H1 (cell line): Measurements from ENCODE around the gene SRPRA. TPM values are rescaled to one million over a fixed set of nuclear protein-coding genes. Genes with fewer than 3 reads are reported as not detected.

ENCODE experiments used
- CTCF ChIA-PET: fragments of 300-600 bp; sonication (Branson Sonifier 250); formaldehyde crosslinking; loops from one replicate; lab custom pipeline; 2021; ENCODE audit not compliant: partially characterized antibody; lab: Charles Lee
- POLR2A ChIA-PET: fragments of 300-600 bp; sonication (Branson Sonifier 250); formaldehyde crosslinking; loops from one replicate; lab custom pipeline; 2021; ENCODE audit warnings: inconsistent platforms; ENCODE audit not compliant: partially characterized antibody; lab: Charles Lee
- DNase-seq, 2 experiments: peaks; one replicate each; pipeline versions ENCODE4 v3.0.0 to v3.0.0-alpha.2; 2010 to 2022; ENCODE audit warnings: low spot score in 2 of 2, low read depth in 1 of 2, mixed read lengths in 1 of 2
- FAIRE-seq: peaks from 2 replicates; lab custom pipeline; 2011; peaks lifted over from hg19 to GRCh38; lab: Jason Lieb, UNC
- H2AFZ ChIP-seq: 2 replicates; pipeline ENCODE4 v1.8.1; 2012; ENCODE audit warnings: low read length, inconsistent platforms
- H2AK5ac ChIP-seq: 2 replicates; pipeline ENCODE4 v1.6.1; 2013; ENCODE audit warnings: low read depth, low read length
- H2BK120ac ChIP-seq: replicated peaks from 2 replicates; pipeline ENCODE3; 2013; ENCODE audit warnings: low read depth, low read length, inconsistent platforms
- H2BK12ac ChIP-seq: 2 replicates; pipeline ENCODE4 v1.6.1; 2013; ENCODE audit warnings: low read depth, low read length
- H2BK15ac ChIP-seq: 2 replicates; pipeline ENCODE4 v1.6.1; 2013; ENCODE audit warnings: low read length
- H2BK20ac ChIP-seq: 2 replicates; pipeline ENCODE4 v1.6.1; 2013; ENCODE audit warnings: low read length
- H2BK5ac ChIP-seq: 2 replicates; pipeline ENCODE4 v1.6.1; 2013; ENCODE audit warnings: low read depth, low read length
- H3K14ac ChIP-seq: 2 replicates; pipeline ENCODE4 v1.6.1; 2013; ENCODE audit warnings: inconsistent platforms; ENCODE audit not compliant: insufficient read length
- H3K18ac ChIP-seq: 2 replicates; pipeline ENCODE4 v1.6.1; 2013; ENCODE audit warnings: low read length; ENCODE audit errors: extremely low read depth
- H3K23ac ChIP-seq: 2 replicates; pipeline ENCODE4 v1.6.1; 2013; ENCODE audit warnings: inconsistent platforms; ENCODE audit not compliant: insufficient read length
- H3K23me2 ChIP-seq: 2 replicates; pipeline ENCODE4 v1.6.1; 2013; ENCODE audit warnings: low read depth, low read length
- H3K27ac ChIP-seq: 2 replicates; pipeline ENCODE4 v1.6.1; 2011; ENCODE audit warnings: low read depth, low read length, inconsistent platforms
- H3K27me3 ChIP-seq, 4 experiments: replicated peaks in 1 of 4; 1 replicate in 1 of 4; 2 replicates in 3 of 4; pipeline versions ENCODE4 v1.6.1 to v1.8.1; 2011 to 2013; ENCODE audit warnings: low read length in 3 of 4, mild to moderate bottlenecking in 3 of 4, inconsistent platforms in 2 of 4, mixed read lengths in 2 of 4, moderate library complexity in 1 of 4; ENCODE audit not compliant: control insufficient read depth in 3 of 4, insufficient read depth in 3 of 4; ENCODE audit errors: extremely low read depth in 1 of 4
- H3K36me3 ChIP-seq, 4 experiments: 2 replicates each; pipeline versions ENCODE4 v1.6.1 to v1.8.1; 2011 to 2013; ENCODE audit warnings: mild to moderate bottlenecking in 4 of 4, low read length in 3 of 4, moderate library complexity in 2 of 4, control low read depth in 1 of 4, inconsistent platforms in 1 of 4; ENCODE audit not compliant: insufficient read depth in 4 of 4, control insufficient read depth in 2 of 4
- H3K4ac ChIP-seq: replicated peaks from 2 replicates; pipeline ENCODE3; 2013; ENCODE audit warnings: low read length, low read depth, mixed read lengths, inconsistent platforms; ENCODE audit not compliant: insufficient read length
- H3K4me1 ChIP-seq, 4 experiments: replicated peaks in 1 of 4; 1 replicate in 1 of 4; 2 replicates in 3 of 4; pipeline versions ENCODE4 v1.6.1 to v1.8.1; 2011 to 2013; ENCODE audit warnings: low read length in 3 of 4, inconsistent platforms in 2 of 4, mixed read lengths in 1 of 4; ENCODE audit not compliant: insufficient read depth in 4 of 4, control insufficient read depth in 3 of 4
- H3K4me2 ChIP-seq, 2 experiments: 2 replicates each; pipeline versions ENCODE4 v1.6.1 to v1.8.1; 2011 to 2013; ENCODE audit warnings: low read depth in 2 of 2, low read length in 2 of 2, control low read depth in 1 of 2, inconsistent platforms in 1 of 2, mild to moderate bottlenecking in 1 of 2; ENCODE audit not compliant: insufficient read depth in 1 of 2
- H3K4me3 ChIP-seq, 4 experiments: fragments of 200-600, 300-600 bp in 1 of 4; sonication (generic), shearing (Covaris generic), sonication (Bioruptor Twin) in 1 of 4; 2 replicates each; pipeline versions ENCODE4 v1.5.1 to v1.8.1; 2011 to 2016; ENCODE audit warnings: low read length in 4 of 4, low read depth in 3 of 4, control low read depth in 2 of 4, inconsistent platforms in 2 of 4, mild to moderate bottlenecking in 2 of 4, mixed read lengths in 1 of 4, moderate library complexity in 1 of 4; ENCODE audit not compliant: insufficient read depth in 2 of 4; ENCODE audit errors: extremely low read depth in 1 of 4
- H3K56ac ChIP-seq: replicated peaks from 2 replicates; pipeline ENCODE3; 2013; ENCODE audit warnings: low read depth, mild to moderate bottlenecking, mixed read lengths, low read length, inconsistent platforms; ENCODE audit not compliant: insufficient read length
- H3K79me1 ChIP-seq: 2 replicates; pipeline ENCODE4 v1.6.1; 2013; ENCODE audit warnings: low read depth, low read length, control low read depth
- H3K79me2 ChIP-seq, 2 experiments: 2 replicates each; pipeline versions ENCODE4 v1.6.1 to v1.8.1; 2012 to 2013; ENCODE audit warnings: low read length in 2 of 2, mild to moderate bottlenecking in 2 of 2, inconsistent platforms in 1 of 2; ENCODE audit not compliant: insufficient read depth in 2 of 2, control insufficient read depth in 1 of 2
- H3K9ac ChIP-seq, 4 experiments: replicated peaks in 1 of 4; 1 replicate in 1 of 4; 2 replicates in 3 of 4; pipeline versions ENCODE4 v1.6.1 to v1.8.1; 2011 to 2013; ENCODE audit warnings: low read depth in 3 of 4, low read length in 3 of 4, control low read depth in 2 of 4, mild to moderate bottlenecking in 2 of 4, moderate library complexity in 2 of 4, inconsistent platforms in 1 of 4; ENCODE audit errors: extremely low read depth in 1 of 4
- H3K9me3 ChIP-seq, 2 experiments: 2 replicates each; pipeline versions ENCODE4 v1.6.1 to v1.8.1; 2012 to 2013; ENCODE audit warnings: mild to moderate bottlenecking in 2 of 2, moderate library complexity in 2 of 2, control low read depth in 1 of 2, inconsistent platforms in 1 of 2, low read depth in 1 of 2, low read length in 1 of 2, mixed read lengths in 1 of 2; ENCODE audit not compliant: insufficient read depth in 2 of 2
- H4K20me1 ChIP-seq, 2 experiments: replicated peaks in 1 of 2; 2 replicates each; pipeline versions ENCODE3 to v1.8.1; 2011 to 2013; ENCODE audit warnings: inconsistent platforms in 2 of 2, low read length in 2 of 2, mild to moderate bottlenecking in 1 of 2; ENCODE audit not compliant: insufficient read depth in 2 of 2, control insufficient read depth in 1 of 2
- H4K5ac ChIP-seq: 2 replicates; pipeline ENCODE4 v1.6.1; 2013; ENCODE audit warnings: low read length, low read depth, mixed read lengths, inconsistent platforms; ENCODE audit not compliant: insufficient read length
- H4K8ac ChIP-seq: 2 replicates; pipeline ENCODE4 v1.8.0; 2013; ENCODE audit warnings: mild to moderate bottlenecking, moderate library complexity, low read length, inconsistent platforms; ENCODE audit not compliant: insufficient read depth; ENCODE audit errors: extremely low read depth
- H4K91ac ChIP-seq: replicated peaks from 2 replicates; pipeline ENCODE3; 2013; ENCODE audit warnings: low read length, mixed read lengths, inconsistent platforms; ENCODE audit not compliant: insufficient read length
- CREB1 ChIP-seq: IDR thresholded peaks from 2 replicates; pipeline ENCODE4 v1.6.1; 2012; ENCODE audit warnings: inconsistent platforms
- FOSL1 ChIP-seq: IDR thresholded peaks from 2 replicates; pipeline ENCODE4 v1.6.1; 2011; ENCODE audit warnings: mild to moderate bottlenecking, low read depth, low read length, moderate library complexity; ENCODE audit not compliant: insufficient read depth
- HDAC2 ChIP-seq, 2 experiments: fragments of 300-600 bp in 1 of 2; sonication (generic) in 1 of 2; IDR thresholded peaks; 2 replicates each; pipeline ENCODE4 v1.6.1; 2011 to 2012; ENCODE audit warnings: low read depth in 2 of 2, low read length in 2 of 2, mild to moderate bottlenecking in 2 of 2, moderate library complexity in 2 of 2, borderline replicate concordance in 1 of 2, inconsistent platforms in 1 of 2
- POLR2A ChIP-seq, 2 experiments: IDR thresholded peaks; 1 replicate in 1 of 2; 2 replicates in 1 of 2; pipeline ENCODE4 v1.6.1; 2011; ENCODE audit warnings: low read depth in 2 of 2, low read length in 2 of 2, mild to moderate bottlenecking in 2 of 2; ENCODE audit errors: control extremely low read depth in 1 of 2
- POLR2AphosphoS5 ChIP-seq: IDR thresholded peaks from 2 replicates; pipeline ENCODE4 v1.6.1; 2011; ENCODE audit warnings: low read depth, low read length
- RAD21 ChIP-seq, 2 experiments: IDR thresholded peaks in 1 of 2; conservative IDR thresholded peaks in 1 of 2; 2 replicates each; pipeline ENCODE4 v1.6.1; 2011; ENCODE audit warnings: low read depth in 2 of 2, low read length in 2 of 2, improper control_type of control experiment in 1 of 2, inconsistent platforms in 1 of 2, mild to moderate bottlenecking in 1 of 2, moderate library complexity in 1 of 2
- RFX5 ChIP-seq: IDR thresholded peaks from 2 replicates; pipeline ENCODE4 v1.6.1; 2011; ENCODE audit warnings: low read depth, low read length, improper control_type of control experiment, borderline replicate concordance
- SAP30 ChIP-seq: fragments of 300-600 bp; sonication (generic); IDR thresholded peaks from 2 replicates; pipeline ENCODE4 v1.7.1; 2012; ENCODE audit warnings: low read length, moderate library complexity, mild to moderate bottlenecking, inconsistent platforms; ENCODE audit not compliant: insufficient read depth, insufficient replicate concordance
- SRF ChIP-seq: IDR thresholded peaks from 2 replicates; pipeline ENCODE4 v1.6.1; 2011; ENCODE audit warnings: mild to moderate bottlenecking, low read depth, low read length, moderate library complexity
- TAF1 ChIP-seq: IDR thresholded peaks from 2 replicates; pipeline ENCODE4 v1.6.1; 2011; ENCODE audit warnings: mild to moderate bottlenecking, low read depth, low read length
- WGBS, 2 experiments: shearing (Covaris generic) in 1 of 2; methylation state at CpG; one replicate each; pipeline versions ENCODE4 v1.1.6 to v1.1.7; 2013 to 2015; ENCODE audit warnings: low lambda C conversion rate in 2 of 2, mixed read lengths in 2 of 2, inconsistent platforms in 1 of 2, low coverage in 1 of 2, missing lambda C conversion rate in 1 of 2; ENCODE audit not compliant: insufficient replicate concordance in 2 of 2, insufficient coverage in 1 of 2, insufficient read length in 1 of 2; ENCODE audit errors: extremely low coverage in 1 of 2, missing lambda C conversion rate in 1 of 2; 5-methylcytosine and 5-hydroxymethylcytosine counted together
- polyA plus RNA-seq, 7 experiments: library from polyadenylated mRNA; depleted of rRNA in 3 of 7; stranded (reverse) in 5 of 7; unstranded in 2 of 7; fragments of >200 nt in 5 of 7; fragments of 200-250 nt in 2 of 7; gene quantifications; 1 replicate in 5 of 7; 2 replicates in 1 of 7; 4 replicates in 1 of 7; pipeline versions ENCODE4 v1.2.1 to v1.2.3, GENCODE V29; 2011 to 2013; ENCODE audit warnings: missing spikeins in 2 of 7, mixed read lengths in 2 of 7
- total RNA-seq: library from RNA; stranded (reverse); fragmentation: NEBNext Ultra II Directional; extraction: Animal tissue kit (Norgen Biotek cat#: 25700); gene quantifications from 2 replicates; pipeline ENCODE4 v1.2.1, GENCODE V29; 2021

The SRPRA gene
- total and polyA plus RNA-seq, 2 of the 8 experiments (the other 6 are each of a cell fraction or from before 2014, with no cell fraction given): 57.6 to 62.0 TPM

- H3K4me2 ChIP-seq: peak within 1 kb of the TSS; percentile 80 to 94
- peaks cover 0 to 6% (median 4%) of the 10 kb centered on the region in 4 experiments; a peak in 4 of 7 replicates for H3K4me1 ChIP-seq
- DNase-seq (peak in 1 of 2 experiments; percentile 79), FAIRE-seq (no peak)
- peaks cover 0 to 5% (median 2%) of the 10 kb centered on the region in 4 experiments; a peak in 4 of 7 replicates for H3K27me3 ChIP-seq
- H2BK5ac ChIP-seq: no peak within 1 kb of the TSS; the same call in 1 of the 2 replicates
- H2BK12ac ChIP-seq: peak within 1 kb of the TSS; percentile 71; the same call in 1 of the 2 replicates
- H4K8ac ChIP-seq: peak within 1 kb of the TSS; percentile 73
- peak within 1 kb of the TSS; percentile 93 for H2AFZ ChIP-seq
- H3K9me3 ChIP-seq: no peaks in the 10 kb centered on the region
- no peak within 1 kb of the TSS for H2AK5ac ChIP-seq
- peaks cover 2% of the 10 kb centered on the region; the same call in 1 of the 2 replicates for H3K79me1 ChIP-seq
- no peaks in the 10 kb centered on the region for H4K20me1 ChIP-seq
- no peak within 1 kb of the TSS for H3K4ac ChIP-seq
- peak within 1 kb of the TSS; percentile 31 to 80 (median 46) for H3K9ac ChIP-seq
- no peak within 1 kb of the TSS for H3K14ac ChIP-seq
- H3K36me3 ChIP-seq: no peaks in the 10 kb centered on the region; a peak in 1 of 8 replicates
- peak within 1 kb of the TSS; percentile 22 for H3K56ac ChIP-seq
- H3K18ac ChIP-seq: peak within 1 kb of the TSS; percentile 85; the same call in 1 of the 2 replicates
- WGBS, 2 experiments: 1% methylated on average over 53 of the region's 82 CpGs; no CpG with 5 or more reads in 1 of the 2 experiments
- H4K91ac ChIP-seq: no peak within 1 kb of the TSS
- ChIA-PET POLR2A (interaction anchor here (0.6 to 4.6 kb wide), 17 partner anchors 7 to 1095 kb away, joined by 3 to 75 read pairs (median 3); partner anchors contain the start of genes DCPS, FAM118B, FOXRED1 and RPUSD4), CTCF (interaction anchor here (0.5 to 1.6 kb wide), 5 partner anchors 10 to 94 kb away, joined by 3 to 4 read pairs (median 3); no protein-coding TSS in a partner anchor)
- no peak within 1 kb of the TSS for H2BK20ac ChIP-seq
- peak within 1 kb of the TSS; percentile 46 to 91 (median 83) for H3K4me3 ChIP-seq
- no peaks in the 10 kb centered on the region for H3K79me2 ChIP-seq
- peak within 1 kb of the TSS; percentile 61; the same call in 1 of the 2 replicates for H2BK15ac ChIP-seq
- no peak within 1 kb of the TSS for H4K5ac ChIP-seq
- H3K27ac ChIP-seq: no peak within 1 kb of the TSS
- H3K23ac ChIP-seq: no peak within 1 kb of the TSS
- H3K23me2 ChIP-seq: peaks cover 13% of the 10 kb centered on the region
- H2BK120ac ChIP-seq: no peak within 1 kb of the TSS
- TF ChIP-seq POLR2A (IDR thresholded peaks at IDR 0.05; ENCODE audit: control extremely low read depth in 1 of 2, low read depth in 2 of 2, low read length in 2 of 2) (peak in 1 of 2 experiments; percentile 66; a peak in 2 of 3 replicates), SAP30 (peak; percentile 68), FOSL1 (no peak), SRF (no peak), RFX5 (no peak), POLR2AphosphoS5 (0 out of 2 replicates have a peak, but pooled peaks have one; percentile 61), TAF1 (peak; percentile 50), RAD21 (IDR thresholded peaks at IDR 0.05 in 1 of 2, conservative IDR thresholded peaks at IDR 0.05 in 1 of 2; ENCODE audit: low read depth in 2 of 2, low read length in 2 of 2) (no peak), CREB1 (0 out of 2 replicates have a peak, but pooled peaks have one; percentile 39), HDAC2 (IDR thresholded peaks at IDR 0.05; ENCODE audit: borderline replicate concordance in 1 of 2, low read depth in 2 of 2, low read length in 2 of 2) (peak; percentile 30 to 82; a peak in 3 of 4 replicates)
Observed at GRCh38 chr11:126282736-126283591, 14.3 kb upstream of the SRPRA start, which contains the start of gene TIRAP. Gene TIRAP, plus strand, starts transcription at chr11:126283093. Its CDS starts 7,802 bp downstream, at chr11:126290895.
